GM12892 (cell line): ENCODE data around the gene LAMC2.

Experiments
- POLR2A ChIP-seq: IDR thresholded peaks from 2 replicates; pipeline ENCODE4 v1.6.1; 2011; ENCODE audit warnings: low read depth, low read length, control low read depth
- POLR2AphosphoS5 ChIP-seq: IDR thresholded peaks from 2 replicates; pipeline ENCODE4 v1.6.1; 2011; ENCODE audit warnings: low read depth, low read length, control low read depth
- TAF1 ChIP-seq: IDR thresholded peaks from 2 replicates; pipeline ENCODE4 v1.6.1; 2011; ENCODE audit warnings: low read depth, mild to moderate bottlenecking, control low read depth, low read length, borderline replicate concordance

DNA sequence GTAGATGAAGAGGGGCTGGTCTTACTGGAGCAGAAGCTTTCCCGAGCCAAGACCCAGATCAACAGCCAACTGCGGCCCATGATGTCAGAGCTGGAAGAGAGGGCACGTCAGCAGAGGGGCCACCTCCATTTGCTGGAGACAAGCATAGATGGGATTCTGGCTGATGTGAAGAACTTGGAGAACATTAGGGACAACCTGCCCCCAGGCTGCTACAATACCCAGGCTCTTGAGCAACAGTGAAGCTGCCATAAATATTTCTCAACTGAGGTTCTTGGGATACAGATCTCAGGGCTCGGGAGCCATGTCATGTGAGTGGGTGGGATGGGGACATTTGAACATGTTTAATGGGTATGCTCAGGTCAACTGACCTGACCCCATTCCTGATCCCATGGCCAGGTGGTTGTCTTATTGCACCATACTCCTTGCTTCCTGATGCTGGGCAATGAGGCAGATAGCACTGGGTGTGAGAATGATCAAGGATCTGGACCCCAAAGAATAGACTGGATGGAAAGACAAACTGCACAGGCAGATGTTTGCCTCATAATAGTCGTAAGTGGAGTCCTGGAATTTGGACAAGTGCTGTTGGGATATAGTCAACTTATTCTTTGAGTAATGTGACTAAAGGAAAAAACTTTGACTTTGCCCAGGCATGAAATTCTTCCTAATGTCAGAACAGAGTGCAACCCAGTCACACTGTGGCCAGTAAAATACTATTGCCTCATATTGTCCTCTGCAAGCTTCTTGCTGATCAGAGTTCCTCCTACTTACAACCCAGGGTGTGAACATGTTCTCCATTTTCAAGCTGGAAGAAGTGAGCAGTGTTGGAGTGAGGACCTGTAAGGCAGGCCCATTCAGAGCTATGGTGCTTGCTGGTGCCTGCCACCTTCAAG lies 57.3 kb downstream of the LAMC2 start:
- TF ChIP-seq POLR2AphosphoS5 (no peak), TAF1 (no peak), POLR2A (no peak)
